ENCODE measurements around the gene MRPL20.

DNA sequence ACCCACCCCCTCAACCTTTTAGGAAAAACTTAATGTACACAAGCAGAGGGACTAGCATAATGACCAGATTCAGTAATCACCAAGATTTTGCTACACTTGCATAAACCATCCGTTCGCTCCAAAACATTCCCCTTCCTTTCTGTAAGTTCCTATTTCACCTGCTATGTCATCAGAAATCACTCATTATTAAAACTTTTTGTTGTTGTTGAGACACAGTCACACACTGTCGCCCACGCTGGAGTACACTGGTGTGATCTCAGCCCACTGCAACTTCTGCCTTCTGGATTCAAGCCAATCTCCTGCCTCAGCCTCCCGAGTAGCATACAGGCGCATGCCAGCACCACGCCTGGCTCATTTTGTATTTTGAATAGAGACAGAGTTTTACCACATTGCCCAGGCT is 3.4 kb downstream of the MRPL20 start:
- TF ChIP-seq CTCF (IDR thresholded peaks at IDR 0.05) (no peak), POLR2A (IDR thresholded peaks at IDR 0.05) (no peak)
